ENCODE data around the gene ZNF385A. TPM values are rescaled to one million over a fixed set of nuclear protein-coding genes. Genes with fewer than 3 reads are reported as not detected.

Gene ZNF385A, protein sequence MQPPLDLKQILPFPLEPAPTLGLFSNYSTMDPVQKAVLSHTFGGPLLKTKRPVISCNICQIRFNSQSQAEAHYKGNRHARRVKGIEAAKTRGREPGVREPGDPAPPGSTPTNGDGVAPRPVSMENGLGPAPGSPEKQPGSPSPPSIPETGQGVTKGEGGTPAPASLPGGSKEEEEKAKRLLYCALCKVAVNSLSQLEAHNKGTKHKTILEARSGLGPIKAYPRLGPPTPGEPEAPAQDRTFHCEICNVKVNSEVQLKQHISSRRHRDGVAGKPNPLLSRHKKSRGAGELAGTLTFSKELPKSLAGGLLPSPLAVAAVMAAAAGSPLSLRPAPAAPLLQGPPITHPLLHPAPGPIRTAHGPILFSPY
- polyA plus RNA-seq (2013, experiment 1 of 2; ENCODE audit: insufficient read length), result 6.3 TPM
- 5.7 TPM for polyA plus RNA-seq (2013, experiment 2 of 2; ENCODE audit: insufficient read length)

DNA sequence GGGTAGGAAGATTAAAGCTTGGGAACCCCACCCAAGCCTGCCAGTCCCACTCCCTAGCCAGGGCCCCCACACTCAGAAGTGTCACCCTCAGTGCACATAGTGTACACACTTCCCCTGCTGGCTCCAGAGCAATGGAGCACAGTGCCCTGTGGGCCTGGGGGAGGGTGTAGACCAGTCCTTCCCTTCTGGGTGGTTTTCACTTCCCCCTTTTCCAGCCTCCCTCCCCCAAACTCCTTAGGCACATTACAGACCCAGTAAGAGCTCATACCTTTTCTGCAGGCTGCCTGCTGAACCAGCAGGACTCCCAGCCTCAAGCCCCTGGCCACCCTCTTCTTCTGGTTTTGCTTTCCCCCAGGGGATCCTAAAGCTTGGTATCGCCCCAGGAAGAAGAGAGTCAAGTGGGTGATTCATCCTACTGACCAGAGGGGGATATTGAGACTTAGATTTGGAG, at the start of gene ZNF385A:
Gene ZNF385A (minus strand): TSS at position 143 of the 451 bp plus-strand sequence. CDS start 219 bp downstream, outside the sequence.
- no peak for DNase-seq

DNA sequence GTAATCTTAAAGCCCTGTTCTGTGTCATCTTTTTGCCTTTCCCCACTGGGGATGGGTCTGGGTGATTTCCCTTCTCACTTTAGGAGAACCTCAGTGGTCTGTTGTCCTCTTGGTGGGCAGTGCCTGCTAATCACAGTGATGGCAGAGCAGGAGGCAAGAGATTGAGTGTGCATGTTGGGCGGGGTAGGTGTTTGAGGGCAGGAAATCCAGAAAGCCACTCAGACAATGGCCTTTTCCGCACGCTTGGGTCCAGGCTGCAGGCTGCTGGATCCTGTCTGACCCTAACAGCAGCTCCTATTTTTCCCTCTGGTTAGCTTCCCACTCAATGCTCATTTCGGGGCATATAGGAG, 48.3 kb upstream of the ZNF385A start:
- no peak for DNase-seq

DNA sequence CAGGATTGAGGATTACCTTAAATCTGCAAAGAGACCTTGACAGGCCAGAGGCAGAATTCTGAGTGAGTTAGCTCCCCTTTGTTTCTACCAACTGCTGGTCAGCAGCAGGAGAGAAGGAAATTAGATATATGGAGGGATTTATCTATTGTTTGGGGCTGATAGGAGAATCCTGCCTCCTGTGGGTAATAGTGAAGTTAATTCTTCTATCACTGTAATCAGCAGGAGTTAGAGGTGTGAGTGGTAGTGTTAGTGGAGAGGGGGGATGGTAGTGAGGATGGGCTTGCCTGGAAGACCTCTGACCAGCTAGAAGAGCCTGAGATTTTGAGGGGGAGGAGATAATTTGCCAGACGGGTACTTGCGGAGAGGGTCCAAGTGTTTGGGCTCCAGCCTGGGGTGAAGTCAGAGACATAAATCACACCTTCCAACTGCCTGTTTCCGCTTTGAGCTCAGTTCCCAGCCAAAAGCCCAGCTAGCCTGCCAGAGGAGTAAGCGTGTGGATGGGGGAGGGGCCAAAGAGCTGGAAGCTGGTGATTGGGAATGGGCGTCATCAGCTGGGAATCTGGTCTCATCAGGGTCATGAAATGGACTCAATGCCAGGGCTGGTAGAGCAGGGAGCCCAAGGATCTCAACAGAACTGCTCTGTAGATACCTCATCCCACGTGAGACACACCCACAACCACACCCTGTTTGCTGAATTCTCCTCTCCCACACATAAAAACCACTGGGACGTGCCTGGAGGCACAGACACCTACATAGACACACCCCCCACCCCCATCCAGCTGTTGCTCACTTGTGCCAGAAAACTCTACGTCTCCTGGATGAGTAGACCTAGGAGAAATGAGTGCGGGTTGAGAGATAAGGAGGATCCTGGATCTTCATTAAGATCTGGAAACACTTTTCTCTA, 47.6 kb upstream of the ZNF385A start:
- DNase-seq, result peak; percentile 80

DNA sequence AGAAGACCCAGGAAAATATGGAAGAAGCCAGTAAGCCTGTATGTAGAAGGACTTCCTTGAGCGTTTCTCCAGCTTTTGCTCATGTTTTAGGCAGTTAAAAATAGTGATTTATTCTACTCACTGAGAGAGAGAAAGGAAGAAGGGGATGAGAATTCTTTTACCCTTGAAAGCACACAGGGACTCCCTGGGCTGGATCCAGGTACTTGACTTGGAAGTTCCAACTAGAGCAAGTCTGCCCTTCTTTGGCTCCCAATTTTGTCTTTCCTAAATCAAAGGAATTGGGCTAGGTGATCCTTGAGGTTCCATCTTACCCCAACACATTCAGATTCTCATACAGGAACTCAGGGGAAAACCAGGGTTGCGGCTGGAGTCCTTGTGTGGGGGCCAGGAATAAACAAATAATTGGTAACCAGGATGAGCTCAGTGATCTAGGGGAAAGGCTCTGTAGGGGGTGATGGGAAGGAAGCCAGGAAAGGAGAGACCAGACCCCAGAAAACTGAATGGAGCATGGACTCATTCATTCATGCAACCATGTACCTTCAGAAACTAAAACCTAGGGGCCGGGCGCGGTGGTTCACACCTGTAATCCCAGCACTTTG, 46.0 kb upstream of the ZNF385A start:
- no peak for DNase-seq

DNA sequence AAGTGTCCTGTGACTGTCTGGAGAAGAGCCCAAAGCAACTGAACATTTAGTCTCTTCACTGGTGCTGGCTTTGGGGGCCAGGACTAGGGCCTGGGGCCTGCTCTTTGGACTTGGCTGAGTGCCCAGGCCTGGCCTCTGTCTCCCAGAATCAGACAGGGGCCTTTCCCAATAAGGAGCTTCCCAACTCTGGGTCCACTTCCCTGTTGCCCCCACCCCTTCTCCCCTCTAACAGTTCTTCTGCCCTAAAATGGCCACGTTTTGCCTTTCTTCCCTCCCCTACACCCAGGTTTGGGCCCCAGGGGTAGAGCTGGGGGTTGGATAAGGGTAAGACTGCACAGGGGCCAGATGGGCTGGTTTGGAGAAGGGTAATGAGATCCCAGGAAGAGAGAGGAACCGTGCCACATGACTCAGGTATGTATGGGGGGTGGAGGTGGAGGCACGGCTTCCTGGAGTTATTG, 44.5 kb upstream of the ZNF385A start:
- no peak for DNase-seq

DNA sequence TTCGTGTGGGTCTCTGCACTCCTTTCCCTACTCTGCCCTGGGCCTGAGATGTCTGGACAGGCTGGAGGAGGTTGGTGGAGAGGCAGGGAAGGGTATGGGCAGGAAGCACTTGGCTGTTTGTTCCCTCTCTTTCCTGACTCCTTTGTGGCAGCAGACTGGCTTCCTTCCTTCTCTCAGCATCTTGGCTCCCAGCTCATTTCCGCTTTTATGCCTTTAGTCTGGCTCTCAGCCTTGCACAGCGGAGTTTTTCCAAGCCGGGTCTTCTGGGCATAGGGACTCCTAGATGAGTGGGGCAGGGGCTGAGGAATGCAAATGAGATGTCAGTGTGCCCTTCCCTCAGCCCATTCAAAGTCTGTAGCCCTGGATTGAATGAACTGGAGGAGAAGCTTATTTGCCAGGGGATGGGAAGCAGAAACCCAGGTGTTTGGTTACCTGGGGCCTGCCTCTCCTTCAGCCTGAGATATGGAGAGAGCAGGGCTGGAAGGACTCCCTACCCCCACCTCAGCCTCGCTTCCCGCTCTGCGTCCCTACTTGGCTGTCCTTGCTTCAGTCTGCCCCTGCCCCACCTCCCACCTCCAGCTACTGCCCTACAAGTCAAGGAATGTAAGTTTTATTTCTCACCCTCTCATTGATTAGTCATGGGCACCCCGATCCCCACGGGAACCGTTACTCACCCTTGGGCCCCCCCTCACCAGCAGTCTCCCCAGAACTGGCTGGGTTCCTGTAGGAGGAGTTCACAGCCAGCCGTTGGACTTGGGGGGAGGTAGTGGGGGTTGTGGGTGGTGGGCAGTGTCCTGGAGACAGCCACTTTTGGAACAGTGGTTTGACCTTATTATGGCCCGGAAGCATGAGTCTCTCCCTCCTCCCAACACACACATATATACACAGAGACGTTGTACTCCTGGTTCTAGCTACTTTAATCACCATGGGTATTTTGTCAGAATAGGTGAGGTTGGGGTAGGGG, 43.8 kb upstream of the ZNF385A start:
- DNase-seq, result peak; percentile 84

DNA sequence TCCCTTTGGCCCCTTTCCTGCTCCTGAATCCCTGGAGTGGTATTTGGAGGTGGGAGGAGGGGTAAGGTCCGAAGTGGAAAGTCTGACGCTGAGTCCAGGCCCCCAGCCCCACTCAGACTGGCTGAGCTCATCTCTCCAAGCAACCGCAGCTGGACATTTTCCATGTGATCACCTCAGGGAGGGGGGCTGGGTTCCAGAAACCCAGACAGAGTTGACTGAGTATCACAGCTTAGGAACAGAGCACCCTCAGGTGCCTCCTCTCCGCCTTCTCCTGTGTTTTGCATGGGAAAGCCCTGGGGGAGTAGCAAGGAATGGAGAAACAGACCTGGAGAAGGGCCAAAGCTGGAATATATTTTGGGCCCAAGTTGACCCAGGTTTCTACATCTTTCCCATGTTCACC, 42.6 kb upstream of the ZNF385A start:
- DNase-seq, result no peak

DNA sequence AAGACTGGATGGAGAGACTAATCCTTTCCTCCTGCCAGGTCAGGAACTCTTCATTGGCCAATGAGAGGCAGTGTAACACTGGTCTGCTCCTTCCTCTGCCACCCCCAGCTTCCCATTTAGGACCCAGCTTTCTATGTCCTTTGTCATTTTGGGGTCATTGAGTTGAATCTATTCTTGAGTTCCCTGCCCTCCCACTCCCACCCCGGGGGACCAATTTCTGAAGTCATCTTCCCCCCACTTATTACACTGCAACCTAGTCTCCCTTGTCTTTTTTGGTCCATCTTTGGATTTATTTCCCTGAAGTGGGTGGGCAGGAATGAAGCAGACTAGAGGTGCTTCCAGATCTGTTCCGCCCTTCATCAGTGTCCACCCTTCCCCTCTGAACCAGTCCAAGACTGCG, 42.2 kb upstream of the ZNF385A start:
- no peak for DNase-seq

DNA sequence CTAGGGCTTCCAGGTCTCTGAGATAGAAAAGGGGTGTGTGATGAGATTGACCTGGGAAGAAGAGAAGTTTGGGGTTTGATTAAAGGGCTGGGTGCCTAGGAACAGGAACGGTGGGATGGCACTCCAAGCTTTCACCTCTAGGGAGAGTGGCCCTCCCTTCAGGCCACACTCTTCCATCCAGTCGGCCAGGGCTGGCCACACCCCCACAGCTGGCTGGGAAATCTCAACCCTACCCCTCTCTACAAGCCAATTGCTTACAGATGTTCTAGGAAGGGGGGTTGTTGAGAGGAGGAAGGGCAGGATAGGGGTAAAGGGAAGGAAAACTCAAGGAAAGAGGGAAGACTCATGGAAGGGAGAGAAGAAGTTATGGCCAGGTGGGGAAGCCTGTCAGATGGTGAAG, 41.2 kb upstream of the ZNF385A start:
- no peak for DNase-seq

DNA sequence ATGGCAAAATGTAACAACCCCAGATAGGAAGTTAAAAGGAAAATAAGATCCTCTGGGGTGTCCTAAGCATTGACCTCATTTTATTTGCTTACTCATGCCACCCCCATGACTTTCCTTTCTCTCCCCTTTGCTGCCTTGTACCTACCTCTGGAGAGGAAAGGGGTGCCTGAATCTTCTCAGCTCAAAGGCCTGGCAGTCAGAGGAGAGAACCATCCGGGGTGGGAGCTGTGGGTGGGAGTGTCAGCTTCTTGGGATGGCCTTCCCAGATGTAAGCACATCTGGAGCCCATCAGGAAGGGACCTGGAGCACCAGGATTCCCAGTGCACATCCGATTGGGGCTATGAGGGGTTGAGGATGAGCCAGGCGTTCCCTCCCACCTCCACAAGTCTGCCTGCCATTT, 39.7 kb upstream of the ZNF385A start:
- DNase-seq, result no peak

DNA sequence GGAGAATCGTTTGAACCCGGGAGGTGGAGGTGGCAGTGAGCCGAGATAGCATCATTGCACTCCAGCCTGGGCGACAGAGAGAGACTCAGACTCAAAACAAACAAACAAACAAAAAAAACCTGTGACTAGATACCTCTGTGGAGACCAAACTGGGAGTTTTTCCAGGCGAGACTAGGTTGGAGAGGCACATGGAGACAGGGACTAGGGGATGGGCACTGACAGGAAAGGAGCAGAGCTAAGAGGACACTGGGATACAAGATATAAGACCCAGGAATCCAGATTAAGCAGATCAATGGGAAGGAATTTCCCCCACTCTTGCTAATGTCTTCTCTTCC, 39.2 kb upstream of the ZNF385A start:
- DNase-seq, result no peak

DNA sequence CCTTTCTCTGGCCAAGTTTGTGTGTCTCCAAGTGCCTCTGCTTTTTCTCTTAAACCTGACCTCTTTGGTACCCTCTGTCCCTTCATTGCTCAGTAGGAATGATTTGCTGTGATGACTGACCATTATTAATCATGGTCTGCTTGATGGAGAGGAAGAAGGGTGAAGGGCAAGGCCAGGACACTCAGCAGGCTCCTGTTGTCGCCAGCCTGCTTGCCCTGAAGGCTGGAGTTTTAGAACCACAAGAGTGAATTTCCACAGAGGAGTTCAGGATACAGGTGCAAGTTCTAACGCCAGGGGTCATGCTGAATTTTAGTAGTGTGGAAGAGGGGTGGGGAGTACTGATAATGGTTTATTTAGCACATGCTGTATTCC, 37.3 kb upstream of the ZNF385A start:
- no peak for DNase-seq

DNA sequence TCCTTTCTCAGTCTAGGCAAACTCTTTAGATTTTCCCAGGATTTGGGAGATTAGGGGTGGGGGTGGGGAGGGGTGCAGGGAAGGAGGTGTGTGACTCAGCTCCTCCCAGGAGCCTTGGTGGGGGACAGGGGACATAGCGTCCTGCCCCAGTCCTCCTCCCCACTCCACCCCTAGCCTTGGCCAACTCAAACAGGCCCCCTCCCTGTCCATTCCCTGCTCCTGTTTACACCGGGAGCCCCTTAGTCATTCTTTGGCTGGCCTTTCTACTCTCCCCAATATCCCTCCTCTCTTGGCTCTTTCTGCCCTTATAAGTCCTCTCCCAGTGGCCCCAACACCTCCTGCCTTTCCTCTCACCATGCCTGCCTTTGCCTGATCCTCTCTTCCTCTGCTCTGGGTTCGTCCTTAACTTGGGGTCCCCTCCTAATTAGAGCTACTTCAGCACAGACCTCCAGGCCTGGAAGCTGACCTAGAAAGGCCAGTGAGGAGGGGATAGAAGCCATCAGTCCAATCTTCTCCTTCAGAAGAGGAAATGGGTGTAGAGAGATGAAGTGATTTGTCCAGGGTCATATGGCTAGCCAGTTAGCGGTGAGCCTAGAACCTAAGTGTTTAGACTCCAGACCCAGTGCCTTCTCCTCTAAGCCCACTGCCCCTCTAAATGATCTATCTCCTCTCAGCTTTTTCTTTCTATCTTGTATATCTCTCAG, 36.8 kb upstream of the ZNF385A start:
- peak; percentile 78 for DNase-seq

DNA sequence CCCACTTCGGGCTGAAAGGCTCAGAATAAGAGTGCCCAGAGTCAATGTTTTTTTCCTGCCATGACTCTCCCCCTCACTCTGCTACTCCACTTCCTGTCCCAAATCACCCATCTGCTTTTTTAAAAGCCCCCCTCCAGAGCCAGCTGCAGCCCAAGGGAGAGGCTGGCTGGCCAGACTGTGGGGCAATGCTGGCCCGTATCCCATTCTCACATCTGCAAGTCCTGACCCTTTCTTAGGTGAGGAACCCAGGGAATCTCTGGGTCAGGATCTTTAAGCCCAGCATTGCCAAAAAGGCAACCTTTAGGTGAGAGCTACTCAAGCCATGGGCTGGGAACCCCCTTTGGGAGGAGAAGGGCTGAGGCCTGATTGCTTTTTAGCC, 36.2 kb upstream of the ZNF385A start:
- no peak for DNase-seq

DNA sequence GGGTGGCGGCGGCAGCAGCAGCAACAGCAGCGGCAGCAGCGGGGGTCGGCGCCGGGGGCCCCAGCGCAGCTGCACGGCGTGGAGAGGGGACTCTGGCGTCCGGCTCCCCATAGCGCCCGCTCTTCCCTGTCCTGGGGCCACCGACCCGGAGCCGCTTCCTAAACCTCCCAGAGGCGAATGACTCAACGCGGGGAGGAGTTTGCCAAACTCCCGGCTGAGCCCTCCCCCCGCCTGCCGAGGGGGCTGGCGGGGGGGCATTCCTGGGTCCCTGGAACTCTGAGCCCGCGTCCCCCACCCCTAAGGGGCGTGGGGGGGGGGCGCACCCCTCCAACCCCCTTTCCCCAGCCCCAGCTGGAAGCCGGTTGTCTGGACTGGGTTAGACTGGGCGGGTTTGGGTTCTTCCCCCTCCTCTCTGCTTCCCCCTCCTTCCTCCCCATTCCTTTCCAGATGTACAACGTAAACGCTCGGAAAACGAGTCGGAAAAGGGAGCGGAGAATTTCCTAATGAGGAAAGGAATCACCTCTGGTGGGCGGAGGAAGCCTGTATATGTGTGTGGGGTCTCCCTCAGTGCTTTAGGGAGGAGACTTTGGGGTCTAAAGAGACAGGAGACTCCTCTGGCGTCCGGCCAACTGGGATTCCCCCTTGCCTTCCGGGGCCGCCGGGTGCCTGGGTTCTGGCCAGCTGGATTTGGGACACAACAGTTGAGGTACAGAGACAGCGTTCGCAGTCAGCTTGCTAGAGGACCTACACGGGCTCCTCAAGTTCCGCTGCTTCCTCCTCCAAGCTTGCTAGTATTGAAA, 34.8 kb upstream of the ZNF385A start, which contains the start of gene ITGA5:
Gene ITGA5 (minus strand): TSS at position 179 of the 800 bp plus-strand sequence. CDS start 68 bp downstream, at position 111.
- DNase-seq, result peak; percentile 84

DNA sequence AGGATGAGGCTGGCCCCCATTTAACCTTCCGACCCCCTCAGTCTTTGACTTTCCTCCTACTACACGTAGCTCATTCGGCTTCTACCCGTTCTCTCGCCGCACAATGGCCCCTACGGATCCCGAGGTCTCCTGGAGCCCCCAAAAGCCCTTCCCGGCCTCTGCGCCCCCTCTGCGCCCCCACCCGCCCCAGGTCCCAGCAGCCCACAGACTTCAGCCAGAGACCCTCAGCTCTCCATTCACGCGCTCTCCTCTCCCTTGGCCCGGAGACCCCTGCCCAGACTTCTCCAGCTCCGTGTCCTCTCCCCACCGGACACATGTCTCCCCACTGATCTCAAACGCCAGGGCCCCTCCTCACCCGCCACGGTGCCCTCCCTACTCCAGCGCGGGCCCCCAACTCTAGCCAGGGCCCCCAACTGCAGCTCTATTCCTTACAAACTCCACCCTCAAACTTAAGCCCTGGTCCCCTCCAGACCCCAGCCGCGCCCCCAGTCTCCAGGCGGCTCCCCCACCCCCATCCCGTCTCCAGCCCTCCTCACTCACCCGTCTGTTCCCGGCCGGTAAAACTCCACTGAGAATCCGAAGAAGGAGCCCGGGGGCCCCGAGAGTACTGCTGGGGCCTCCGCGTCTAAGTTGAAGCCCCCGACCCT, 34.0 kb upstream of the ZNF385A start:
- no peak for DNase-seq

DNA sequence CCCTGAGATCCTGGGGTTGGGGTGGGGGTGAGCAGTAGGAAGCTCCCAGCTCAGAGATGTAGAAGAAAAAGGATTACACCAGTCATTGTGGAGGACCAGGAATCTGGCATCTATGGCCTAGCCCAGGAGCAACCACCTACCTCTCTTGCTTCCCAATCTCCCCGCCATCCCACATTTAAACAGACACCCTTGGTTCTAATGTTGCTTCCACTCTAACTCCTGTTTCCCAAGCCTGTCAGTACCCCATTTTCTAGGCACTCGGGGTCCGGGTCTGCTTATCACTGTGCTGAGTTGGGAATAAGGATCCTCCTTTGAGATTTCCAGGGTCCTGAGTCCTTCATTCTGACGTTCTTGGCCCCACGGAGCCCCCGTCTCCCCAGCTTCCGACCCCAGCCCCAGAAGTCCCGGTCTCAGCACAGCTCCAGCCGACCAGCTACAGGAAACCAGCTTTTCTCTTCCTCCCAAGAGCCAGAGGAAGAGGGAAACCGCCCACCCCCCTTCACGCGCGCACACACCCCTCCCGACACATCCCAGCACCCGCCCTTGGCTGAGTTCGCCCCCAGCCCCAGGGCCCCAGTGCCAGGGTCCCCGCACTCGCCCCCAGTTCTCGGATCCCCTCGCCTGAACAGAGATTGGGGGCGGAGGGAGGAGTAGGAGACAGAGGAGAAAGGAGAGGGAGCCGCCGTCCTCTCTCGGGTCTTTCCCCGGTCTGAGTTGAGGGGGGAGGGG, 33.3 kb upstream of the ZNF385A start:
- peak; percentile 39 for DNase-seq

DNA sequence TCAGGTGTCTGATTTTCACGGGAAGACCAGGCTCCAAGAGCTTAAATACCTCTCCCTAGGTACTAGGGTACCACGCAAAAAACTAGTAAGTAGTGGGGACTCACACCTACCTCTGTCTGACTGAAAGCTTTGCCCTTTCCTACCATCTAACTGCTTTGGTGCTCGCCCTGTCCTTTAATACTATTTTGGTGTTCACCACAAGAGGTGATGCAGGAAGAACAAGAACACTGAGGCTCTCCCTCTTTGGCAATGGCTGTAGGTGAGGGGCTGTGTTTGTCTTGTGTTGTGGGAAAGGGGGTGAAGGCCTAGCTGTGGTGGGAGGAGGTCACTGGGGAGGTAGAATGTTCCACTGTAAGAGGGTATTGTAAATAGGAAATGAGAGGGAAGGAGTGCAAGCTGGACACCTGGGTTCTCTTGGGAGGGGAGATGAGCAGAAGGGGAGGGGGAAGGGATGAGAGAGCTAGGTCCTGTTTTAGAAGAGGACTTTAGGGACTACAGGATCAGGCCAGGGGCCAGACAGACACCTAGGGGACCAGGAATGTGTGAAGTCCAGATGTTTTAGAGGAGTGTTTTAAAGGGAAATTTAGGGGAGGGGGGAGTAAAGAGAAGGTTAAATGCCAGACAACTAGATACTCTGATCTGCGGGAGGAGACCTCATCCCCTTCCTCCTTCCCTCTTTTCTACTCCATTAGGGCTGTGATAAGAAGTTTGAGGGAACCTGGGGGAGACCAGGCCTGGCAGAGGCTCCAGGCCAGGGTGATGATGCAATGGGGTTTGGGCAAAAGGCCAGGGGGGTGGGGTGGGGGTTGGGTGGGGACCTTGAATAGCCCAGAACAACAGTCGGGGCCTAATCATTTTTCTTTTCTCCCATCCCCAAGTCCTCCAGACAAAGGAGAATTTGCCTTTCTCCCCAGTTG, 32.4 kb upstream of the ZNF385A start:
- no peak for DNase-seq

All from fibroblast of skin of back (primary cell).